ENCODE data around the gene CCDC183.
"Not testable (repeated sequence)": the region's sequence is repeated elsewhere in the genome, so short reads cannot be mapped to it uniquely, and the experiment has no call there.

CCDC183 gene

GRCh38 chr9:136831720-136832104 is 35.6 kb downstream of the CCDC183 start:
- Histone ChIP-seq H3K27ac (ENCODE audit: low read length) (no peak overlapping the region), H3K9me3 (ENCODE audit: control insufficient read depth, low read depth, low read length) (no peaks in the 10 kb centered on the region), H3K27me3 (ENCODE audit: control insufficient read depth, insufficient read depth, low read length) (no peaks in the 10 kb centered on the region), H3K4me3 (ENCODE audit: low read length) (no peak overlapping the region), H3K4me1 (ENCODE audit: control insufficient read depth, low read depth, low read length) (no peaks in the 10 kb centered on the region), H3K36me3 (ENCODE audit: control insufficient read depth, low read depth, low read length) (peaks cover 42% of the 10 kb centered on the region), H3K9ac (ENCODE audit: low read length) (no peak overlapping the region)

GRCh38 chr9:136832581-136832980 is 36.4 kb downstream of the CCDC183 start:
- H3K27ac ChIP-seq (ENCODE audit: low read length) = no peak overlapping the region
- H3K4me3 ChIP-seq (ENCODE audit: low read length) = no peak overlapping the region
- H3K4me1 ChIP-seq (ENCODE audit: control insufficient read depth, low read depth, low read length) = no peaks in the 10 kb centered on the region
- no peak overlapping the region for H3K9ac ChIP-seq (ENCODE audit: low read length)
- no peaks in the 10 kb centered on the region for H3K27me3 ChIP-seq (ENCODE audit: control insufficient read depth, insufficient read depth, low read length)
- H3K36me3 ChIP-seq (ENCODE audit: control insufficient read depth, low read depth, low read length) = peaks cover 35% of the 10 kb centered on the region
- no peaks in the 10 kb centered on the region for H3K9me3 ChIP-seq (ENCODE audit: control insufficient read depth, low read depth, low read length)

- H3K36me3 ChIP-seq (ENCODE audit: control insufficient read depth, low read depth, low read length) = peaks cover 32% of the 10 kb centered on the region
- not testable (repeated sequence) for H3K27ac ChIP-seq (ENCODE audit: low read length); H3K9me3 ChIP-seq (ENCODE audit: control insufficient read depth, low read depth, low read length); H3K27me3 ChIP-seq (ENCODE audit: control insufficient read depth, insufficient read depth, low read length); H3K4me1 ChIP-seq (ENCODE audit: control insufficient read depth, low read depth, low read length); H3K4me3 ChIP-seq (ENCODE audit: low read length); H3K9ac ChIP-seq (ENCODE audit: low read length)
These were observed 37.4 kb downstream of the CCDC183 start for GRCh38 chr9:136833381-136834048.

- Histone ChIP-seq H3K4me1 (ENCODE audit: control insufficient read depth, low read depth, low read length) (peaks cover 4% of the 10 kb centered on the region), H3K9me3 (ENCODE audit: control insufficient read depth, low read depth, low read length) (no peaks in the 10 kb centered on the region), H3K36me3 (ENCODE audit: control insufficient read depth, low read depth, low read length) (peaks cover 27% of the 10 kb centered on the region), H3K27me3 (ENCODE audit: control insufficient read depth, insufficient read depth, low read length) (no peaks in the 10 kb centered on the region), H3K9ac (ENCODE audit: low read length) (no peak overlapping the region), H3K27ac (ENCODE audit: low read length) (no peak overlapping the region), H3K4me3 (ENCODE audit: low read length) (no peak overlapping the region)
These were observed 39.2 kb downstream of the CCDC183 start for GRCh38 chr9:136835162-136835931.

- Histone ChIP-seq H3K36me3 (ENCODE audit: control insufficient read depth, low read depth, low read length) (peaks cover 19% of the 10 kb centered on the region), H3K27ac (ENCODE audit: low read length) (no peak overlapping the region)
These were observed 40.1 kb downstream of the CCDC183 start for GRCh38 chr9:136835932-136836904.

GRCh38 chr9:136837146-136837855 is 41.2 kb downstream of the CCDC183 start:
- Histone ChIP-seq H3K9ac (ENCODE audit: low read length) (no peak overlapping the region), H3K4me1 (ENCODE audit: control insufficient read depth, low read depth, low read length) (peaks cover 19% of the 10 kb centered on the region), H3K9me3 (ENCODE audit: control insufficient read depth, low read depth, low read length) (no peaks in the 10 kb centered on the region), H3K4me3 (ENCODE audit: low read length) (no peak overlapping the region), H3K27me3 (ENCODE audit: control insufficient read depth, insufficient read depth, low read length) (no peaks in the 10 kb centered on the region), H3K36me3 (ENCODE audit: control insufficient read depth, low read depth, low read length) (peaks cover 17% of the 10 kb centered on the region), H3K27ac (ENCODE audit: low read length) (no peak overlapping the region)

More at GRCh38 chr9:136835932-136836904, 40.1 kb downstream of the CCDC183 start:
- H3K9ac ChIP-seq (ENCODE audit: low read length) = no peak overlapping the region
- no peaks in the 10 kb centered on the region for H3K27me3 ChIP-seq (ENCODE audit: control insufficient read depth, insufficient read depth, low read length)
- no peaks in the 10 kb centered on the region for H3K9me3 ChIP-seq (ENCODE audit: control insufficient read depth, low read depth, low read length)
- H3K4me1 ChIP-seq (ENCODE audit: control insufficient read depth, low read depth, low read length) = peaks cover 12% of the 10 kb centered on the region
- no peak overlapping the region for H3K4me3 ChIP-seq (ENCODE audit: low read length)

- not testable (repeated sequence) for H3K9ac ChIP-seq (ENCODE audit: low read length); H3K27ac ChIP-seq (ENCODE audit: low read length); H3K9me3 ChIP-seq (ENCODE audit: control insufficient read depth, low read depth, low read length); H3K27me3 ChIP-seq (ENCODE audit: control insufficient read depth, insufficient read depth, low read length); H3K4me3 ChIP-seq (ENCODE audit: low read length)
- H3K4me1 ChIP-seq (ENCODE audit: control insufficient read depth, low read depth, low read length) = peaks cover 19% of the 10 kb centered on the region
- H3K36me3 ChIP-seq (ENCODE audit: control insufficient read depth, low read depth, low read length) = peaks cover 12% of the 10 kb centered on the region
These were observed 41.7 kb downstream of the CCDC183 start for GRCh38 chr9:136837856-136838277.

- no peak overlapping the region for H3K4me3 ChIP-seq (ENCODE audit: low read length)
These were observed 42.4 kb downstream of the CCDC183 start for GRCh38 chr9:136838314-136839228.

GRCh38 chr9:136839229-136840139 is 43.3 kb downstream of the CCDC183 start:
- Histone ChIP-seq H3K27me3 (ENCODE audit: control insufficient read depth, insufficient read depth, low read length) (no peaks in the 10 kb centered on the region), H3K4me1 (ENCODE audit: control insufficient read depth, low read depth, low read length) (peaks cover 19% of the 10 kb centered on the region), H3K27ac (ENCODE audit: low read length) (no peak overlapping the region), H3K36me3 (ENCODE audit: control insufficient read depth, low read depth, low read length) (peaks cover 12% of the 10 kb centered on the region), H3K4me3 (ENCODE audit: low read length) (no peak overlapping the region), H3K9ac (ENCODE audit: low read length) (no peak overlapping the region), H3K9me3 (ENCODE audit: control insufficient read depth, low read depth, low read length) (no peaks in the 10 kb centered on the region)

More at GRCh38 chr9:136838314-136839228, 42.4 kb downstream of the CCDC183 start:
- Histone ChIP-seq H3K9ac (ENCODE audit: low read length) (no peak overlapping the region), H3K36me3 (ENCODE audit: control insufficient read depth, low read depth, low read length) (peaks cover 12% of the 10 kb centered on the region), H3K9me3 (ENCODE audit: control insufficient read depth, low read depth, low read length) (no peaks in the 10 kb centered on the region), H3K27me3 (ENCODE audit: control insufficient read depth, insufficient read depth, low read length) (no peaks in the 10 kb centered on the region), H3K4me1 (ENCODE audit: control insufficient read depth, low read depth, low read length) (peaks cover 19% of the 10 kb centered on the region), H3K27ac (ENCODE audit: low read length) (no peak overlapping the region)

Data from iPS-18a (cell line).